ENCODE results near the gene SFXN1. TPM values are rescaled to one million over a fixed set of nuclear protein-coding genes. Genes with fewer than 3 reads are reported as not detected.

The SFXN1 gene
- total RNA-seq, 4 donors from 2014 or later: 18.0 to 26.1 (median 21.2) TPM

GRCh38 chr5:175460126-175460525 is 18.2 kb upstream of the SFXN1 start:
- TF ChIP-seq EP300 (IDR thresholded peaks at IDR 0.05): no peak
- TF ChIP-seq, protein P1, sequence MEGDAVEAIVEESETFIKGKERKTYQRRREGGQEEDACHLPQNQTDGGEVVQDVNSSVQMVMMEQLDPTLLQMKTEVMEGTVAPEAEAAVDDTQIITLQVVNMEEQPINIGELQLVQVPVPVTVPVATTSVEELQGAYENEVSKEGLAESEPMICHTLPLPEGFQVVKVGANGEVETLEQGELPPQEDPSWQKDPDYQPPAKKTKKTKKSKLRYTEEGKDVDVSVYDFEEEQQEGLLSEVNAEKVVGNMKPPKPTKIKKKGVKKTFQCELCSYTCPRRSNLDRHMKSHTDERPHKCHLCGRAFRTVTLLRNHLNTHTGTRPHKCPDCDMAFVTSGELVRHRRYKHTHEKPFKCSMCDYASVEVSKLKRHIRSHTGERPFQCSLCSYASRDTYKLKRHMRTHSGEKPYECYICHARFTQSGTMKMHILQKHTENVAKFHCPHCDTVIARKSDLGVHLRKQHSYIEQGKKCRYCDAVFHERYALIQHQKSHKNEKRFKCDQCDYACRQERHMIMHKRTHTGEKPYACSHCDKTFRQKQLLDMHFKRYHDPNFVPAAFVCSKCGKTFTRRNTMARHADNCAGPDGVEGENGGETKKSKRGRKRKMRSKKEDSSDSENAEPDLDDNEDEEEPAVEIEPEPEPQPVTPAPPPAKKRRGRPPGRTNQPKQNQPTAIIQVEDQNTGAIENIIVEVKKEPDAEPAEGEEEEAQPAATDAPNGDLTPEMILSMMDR (IDR thresholded peaks at IDR 0.05): peak in 1 of 4 experiments; percentile 9
- Histone ChIP-seq H3K27ac (no peak overlapping the region), H3K4me3 (no peak overlapping the region), H3K36me3 (no peaks in the 10 kb centered on the region), H3K9me3 (peaks cover 0 to 6% (median 0%) of the 10 kb centered on the region in 3 donors), H3K27me3 (peaks cover 21% of the 10 kb centered on the region), H3K4me1 (no peaks in the 10 kb centered on the region)
- 39 to 56% methylated on average over 6 to 7 of the region's 7 CpGs for WGBS, 2 donors (ENCODE audit: low coverage in 1 of 2)
- no peak for ATAC-seq

GRCh38 chr5:175460552-175460951 is 17.8 kb upstream of the SFXN1 start:
- no peaks in the 10 kb centered on the region for H3K4me1 ChIP-seq
- no peak overlapping the region for H3K4me3 ChIP-seq
- no peaks in the 10 kb centered on the region for H3K36me3 ChIP-seq
- H3K27ac ChIP-seq: no peak overlapping the region
- H3K27me3 ChIP-seq: peaks cover 16% of the 10 kb centered on the region
- no peak for ATAC-seq
- peaks cover 0 to 6% (median 0%) of the 10 kb centered on the region in 3 donors for H3K9me3 ChIP-seq
- 80 to 100% methylated on average over 1 of the region's 2 CpGs for WGBS, 2 donors (ENCODE audit: low coverage in 1 of 2)
- TF ChIP-seq EP300 (IDR thresholded peaks at IDR 0.05) (no peak), POLR2AphosphoS5 (IDR thresholded peaks at IDR 0.05) (no peak), POLR2A (IDR thresholded peaks at IDR 0.05) (no peak)
- TF ChIP-seq, protein P1 (IDR thresholded peaks at IDR 0.05): no peak

DNA sequence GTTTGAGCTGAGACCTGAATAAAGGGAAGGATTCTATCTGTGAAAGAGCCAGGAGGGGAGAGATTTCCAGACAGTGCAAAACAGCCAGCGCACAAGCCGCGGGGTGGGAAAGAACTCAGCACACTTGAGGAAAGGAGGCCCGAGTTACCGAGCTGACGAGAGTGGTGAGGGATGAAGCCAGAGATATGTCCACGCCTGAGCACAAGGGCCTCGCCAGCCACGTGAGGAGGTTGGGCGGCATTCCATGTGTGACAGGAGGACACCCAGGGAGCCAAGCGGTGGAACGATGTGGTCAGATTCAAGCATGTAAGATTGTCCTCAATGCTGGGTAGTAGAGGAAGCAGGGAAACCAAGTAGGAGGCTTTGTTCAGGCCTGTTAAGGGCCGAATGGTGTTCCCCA is 17.0 kb upstream of the SFXN1 start:
- H3K4me3 ChIP-seq: no peak overlapping the region
- H3K9me3 ChIP-seq: peaks cover 0 to 6% (median 0%) of the 10 kb centered on the region in 3 donors
- no peak for TF ChIP-seq POLR2AphosphoS5 (IDR thresholded peaks at IDR 0.05)
- TF ChIP-seq POLR2A (IDR thresholded peaks at IDR 0.05): no peak
- no peak for TF ChIP-seq EP300 (IDR thresholded peaks at IDR 0.05)
- TF ChIP-seq, protein P1 (IDR thresholded peaks at IDR 0.05): no peak
- peaks cover 0 to 3% (median 0%) of the 10 kb centered on the region in 3 donors for H3K4me1 ChIP-seq
- peaks cover 15% of the 10 kb centered on the region for H3K27me3 ChIP-seq
- H3K27ac ChIP-seq: no peak overlapping the region
- no peaks in the 10 kb centered on the region for H3K36me3 ChIP-seq
- 87 to 90% methylated on average over 10 to 13 of the region's 13 CpGs for WGBS, 2 donors (ENCODE audit: low coverage in 1 of 2)
- ATAC-seq: no peak

- H3K9me3 ChIP-seq: peaks cover 0 to 6% (median 0%) of the 10 kb centered on the region in 3 donors
- H3K27ac ChIP-seq: no peak overlapping the region
- 72% methylated on average over 2 of the region's 3 CpGs; no CpG with 5 or more reads in 1 of the 2 donors for WGBS, 2 donors (ENCODE audit: low coverage in 1 of 2)
- TF ChIP-seq, protein P1 (IDR thresholded peaks at IDR 0.05): no peak
- H3K4me1 ChIP-seq: peaks cover 0 to 5% (median 0%) of the 10 kb centered on the region in 3 donors
- no peak for ATAC-seq
- H3K36me3 ChIP-seq: no peaks in the 10 kb centered on the region
- H3K27me3 ChIP-seq: peaks cover 26% of the 10 kb centered on the region
- no peak overlapping the region for H3K4me3 ChIP-seq
Measured at GRCh38 chr5:175463641-175464040, 14.7 kb upstream of the SFXN1 start.

GRCh38 chr5:175464074-175464941 is 14.1 kb upstream of the SFXN1 start:
- H3K4me1 ChIP-seq: peaks cover 0 to 5% (median 0%) of the 10 kb centered on the region in 3 donors
- 30 to 44% methylated on average over 9 to 11 of the region's 11 CpGs for WGBS, 2 donors (ENCODE audit: low coverage in 1 of 2)
- no peak for TF ChIP-seq EP300 (IDR thresholded peaks at IDR 0.05)
- TF ChIP-seq, protein P1 (IDR thresholded peaks at IDR 0.05): peak; percentile 32 to 65 (median 44)
- peaks cover 27% of the 10 kb centered on the region for H3K27me3 ChIP-seq
- no peaks in the 10 kb centered on the region for H3K36me3 ChIP-seq
- H3K4me3 ChIP-seq: no peak overlapping the region
- H3K9me3 ChIP-seq: peaks cover 0 to 6% (median 0%) of the 10 kb centered on the region in 3 donors
- no peak overlapping the region for H3K27ac ChIP-seq
- no peak for ATAC-seq
